HS-27A (cell line): ENCODE data around the gene CEACAM1.
"Not testable (repeated sequence)": the region's sequence is repeated elsewhere in the genome, so short reads cannot be mapped to it uniquely, and the experiment has no call there.

Experiments
- DNase-seq: peaks from one replicate; pipeline ENCODE4 v3.0.0-alpha.2; 2012; ENCODE audit warnings: low read depth, missing footprints

CEACAM1 gene

DNA sequence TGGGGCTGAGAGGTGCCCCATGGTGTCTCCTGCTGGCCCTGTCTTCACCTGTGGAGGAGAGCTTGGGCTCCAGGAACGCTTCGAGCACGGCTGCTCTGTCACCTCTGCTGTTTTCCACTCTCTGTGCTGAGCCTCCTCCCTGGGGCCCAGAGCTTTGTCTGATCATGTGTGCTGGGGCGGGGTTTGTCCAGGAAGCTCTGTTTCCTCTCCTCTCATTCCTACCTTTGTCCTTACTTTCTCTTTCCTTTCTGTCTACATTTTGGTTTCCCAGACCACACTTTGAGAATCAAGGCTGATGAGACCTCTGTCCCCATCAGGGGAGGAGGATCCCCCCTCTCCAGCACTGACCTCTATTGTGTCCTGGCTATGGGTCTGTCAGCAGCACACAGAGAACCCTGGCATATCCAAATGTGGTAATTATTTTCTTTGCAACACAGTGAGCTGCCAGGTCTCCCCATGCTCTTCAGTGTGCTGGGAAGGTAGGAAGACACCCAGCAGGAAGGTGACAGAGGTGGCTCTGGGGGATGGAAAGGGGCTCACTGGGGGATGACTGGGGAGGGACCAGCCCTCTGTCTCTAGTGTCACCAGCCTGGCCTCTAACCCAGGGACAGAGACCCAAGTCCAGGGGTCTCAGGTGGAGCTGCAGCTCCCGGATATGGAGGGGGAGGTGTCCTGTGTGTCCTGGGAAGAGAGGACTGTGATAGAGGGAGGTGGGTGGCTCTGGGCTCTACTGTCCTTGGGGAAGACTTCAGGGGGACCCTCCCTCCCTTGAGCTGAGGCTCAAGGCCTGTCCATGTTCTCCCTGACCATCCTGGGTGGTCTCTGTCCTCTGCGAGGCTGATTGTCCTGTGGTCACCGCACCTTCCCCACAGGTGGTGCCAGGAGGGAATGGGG is at the start of gene CEACAM1:
TSS of gene CEACAM1 (minus strand) at position 128 of the 894 bp plus-strand sequence. CDS start at position 21, 107 bp downstream.
- DNase-seq: no peak

- DNase-seq: no peak
Measured at GRCh38 chr19:42577016-42577415, 48.7 kb upstream of the CEACAM1 start.

DNA sequence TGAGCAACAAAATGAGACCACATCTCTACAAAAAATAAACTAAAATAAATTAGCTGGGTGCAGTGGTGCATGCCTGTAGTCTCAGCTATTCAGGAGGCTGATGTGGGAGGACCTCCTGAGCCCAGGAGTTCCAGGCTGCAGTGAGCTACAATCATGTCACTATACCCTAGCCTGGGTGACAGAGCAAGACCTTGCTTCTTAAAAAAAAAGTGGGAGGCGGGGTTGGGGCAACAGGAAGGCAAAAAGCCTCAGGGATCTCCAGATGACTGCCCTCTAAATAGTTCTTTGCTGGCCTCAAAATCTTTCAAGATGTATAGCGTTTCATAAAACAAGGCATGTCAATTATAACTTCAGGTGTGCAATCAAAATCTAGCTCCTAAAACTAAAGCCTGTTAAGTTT is 48.0 kb upstream of the CEACAM1 start:
- no peak for DNase-seq

DNA sequence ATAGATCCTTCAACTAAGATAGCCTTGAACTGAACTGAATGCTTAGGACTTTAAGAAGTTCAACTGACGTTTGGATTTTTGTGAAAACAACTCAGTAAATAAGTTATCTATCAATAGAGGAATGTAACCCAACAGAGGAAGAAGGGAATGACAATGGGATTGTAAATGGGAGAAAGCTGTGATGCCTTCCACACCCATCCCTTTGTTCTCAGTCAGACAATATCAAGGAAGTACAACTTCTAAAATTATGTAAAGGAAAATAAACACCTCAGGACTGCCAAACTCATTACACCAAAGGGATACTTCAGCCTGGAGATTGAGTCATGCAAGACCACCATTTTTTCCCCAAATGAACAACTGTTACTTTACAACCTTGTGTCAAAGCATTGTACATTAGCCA is 45.4 kb upstream of the CEACAM1 start:
- DNase-seq: no peak

- DNase-seq: no peak
Measured at GRCh38 chr19:42571116-42571515, 42.8 kb upstream of the CEACAM1 start.

- no peak for DNase-seq
Measured at GRCh38 chr19:42569193-42569592, 40.9 kb upstream of the CEACAM1 start.

DNA sequence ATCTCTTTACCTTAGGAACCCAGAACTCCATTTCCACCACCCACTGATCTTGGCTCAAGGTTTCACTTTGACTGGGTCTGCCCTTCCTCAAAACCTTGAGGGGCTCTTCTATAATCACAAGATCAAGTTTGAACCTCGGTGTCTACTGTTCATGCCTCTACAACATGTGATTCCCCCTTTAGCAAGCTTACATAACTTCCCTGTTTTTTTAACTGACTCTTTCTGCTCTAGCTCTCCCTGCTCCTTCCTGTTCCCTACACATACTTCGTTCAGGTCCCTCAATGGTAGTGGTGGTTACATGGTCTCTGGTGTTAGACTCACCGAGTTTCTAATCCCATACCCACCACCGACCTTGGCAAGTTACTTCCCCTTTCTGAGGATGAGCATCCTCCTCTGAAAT is 39.7 kb upstream of the CEACAM1 start:
- DNase-seq: no peak

GRCh38 chr19:42567567-42567966 is 39.3 kb upstream of the CEACAM1 start:
- DNase-seq: no peak

- no peak for DNase-seq
Measured at GRCh38 chr19:42563352-42564210, 35.3 kb upstream of the CEACAM1 start.

DNA sequence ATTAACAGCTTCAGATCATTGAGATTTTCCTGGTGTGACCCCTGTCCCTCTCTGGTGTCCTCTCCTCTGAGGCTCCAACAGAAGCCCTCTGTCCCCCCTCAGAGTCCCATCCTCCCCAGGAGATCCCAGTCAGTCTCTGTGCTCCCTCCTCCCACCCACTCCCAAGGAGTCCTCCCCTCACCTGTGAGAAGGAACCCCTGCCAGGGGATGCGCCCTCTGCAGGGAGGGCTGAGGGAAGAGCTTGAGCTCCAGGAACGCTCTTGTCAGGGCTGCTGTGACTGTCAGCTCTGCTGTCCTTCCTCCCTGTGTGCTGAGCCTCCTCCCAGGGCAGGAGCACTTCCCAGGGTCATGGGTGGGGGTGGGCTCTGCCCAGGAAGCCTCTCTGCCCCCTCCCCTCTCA is 33.2 kb upstream of the CEACAM1 start:
- no peak for DNase-seq

DNA sequence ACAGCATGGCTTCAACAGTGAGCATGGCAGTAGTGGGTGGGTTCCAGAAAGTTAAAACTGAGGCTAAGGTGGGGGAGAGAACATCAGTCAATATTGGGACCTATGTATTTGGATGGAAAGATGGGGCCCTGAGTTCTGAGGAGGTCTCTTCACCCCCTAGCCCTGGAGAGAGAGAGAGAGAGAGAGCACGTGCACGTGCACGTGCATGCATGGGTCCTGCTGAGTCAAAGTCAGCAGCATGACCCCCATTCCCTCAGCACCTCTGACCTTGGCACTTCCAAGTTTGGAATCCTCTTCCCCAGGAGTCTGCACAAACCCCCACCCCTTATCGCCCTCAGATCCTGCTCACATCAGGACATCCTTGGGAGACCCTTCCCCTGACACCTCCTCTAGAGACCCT is 32.5 kb upstream of the CEACAM1 start:
- DNase-seq: no peak

GRCh38 chr19:42558450-42559150 is 30.3 kb upstream of the CEACAM1 start:
- no peak for DNase-seq

GRCh38 chr19:42557386-42557871 is 29.1 kb upstream of the CEACAM1 start:
- DNase-seq: not testable (repeated sequence)

DNA sequence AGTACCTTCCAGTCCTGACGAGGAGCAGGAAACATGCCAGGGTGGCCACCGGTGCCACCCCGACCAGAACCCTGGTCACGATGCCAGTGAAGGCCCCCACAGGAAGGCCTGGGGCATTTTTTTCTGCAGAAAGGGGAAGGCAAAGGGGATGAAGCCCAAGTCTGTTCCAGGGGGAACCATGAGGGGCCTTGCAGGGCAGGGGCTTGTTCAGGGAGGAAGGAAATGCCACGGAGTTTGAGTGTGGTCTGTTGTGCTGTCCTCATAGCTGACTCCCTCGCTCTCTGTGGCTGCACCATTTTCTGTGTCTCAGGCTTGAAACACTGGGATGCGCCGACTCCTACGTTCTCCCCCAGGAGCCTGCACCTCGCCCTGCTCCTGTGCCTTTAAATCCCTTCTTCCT is 27.5 kb upstream of the CEACAM1 start:
- DNase-seq: no peak

- no peak for DNase-seq
Measured at GRCh38 chr19:42555317-42555716, 27.0 kb upstream of the CEACAM1 start.

- no peak for DNase-seq
Measured at GRCh38 chr19:42554046-42554575, 25.8 kb upstream of the CEACAM1 start.

GRCh38 chr19:42553292-42554045 is 25.2 kb upstream of the CEACAM1 start:
- DNase-seq: peak; percentile 59

GRCh38 chr19:42552086-42553065 is 24.1 kb upstream of the CEACAM1 start:
- no peak for DNase-seq

GRCh38 chr19:42550521-42550920 is 22.2 kb upstream of the CEACAM1 start:
- not testable (repeated sequence) for DNase-seq

GRCh38 chr19:42549067-42549466 is 20.8 kb upstream of the CEACAM1 start:
- not testable (repeated sequence) for DNase-seq
